ENCODE results near the gene ZNF688.
A peak's percentile ranks its signal among the peaks of the same experiment; 100 is the strongest.

Gene ZNF688

DNA sequence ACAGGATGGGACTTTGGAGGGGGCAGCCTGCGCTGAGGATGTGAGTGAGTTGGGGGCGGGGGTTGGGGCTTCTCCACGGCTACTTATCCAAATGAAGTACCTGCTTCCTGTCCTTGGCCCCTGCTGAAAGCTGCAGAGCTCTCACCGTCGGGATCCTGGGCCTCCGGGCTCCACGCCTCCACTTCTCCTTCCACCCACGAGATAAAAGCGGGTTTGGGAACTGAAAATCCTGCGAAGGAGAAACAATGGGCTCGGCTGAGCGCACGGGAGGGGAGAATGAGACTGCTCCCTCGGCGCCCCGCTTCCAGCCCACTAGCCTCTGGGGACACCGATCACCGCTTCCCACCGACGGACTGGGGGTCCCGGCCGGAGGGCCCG is 13.5 kb upstream of the ZNF688 start:
- peak; percentile 9 for DNase-seq (ENCODE audit: low read depth)
- peak overlapping the region; percentile 89 for H3K4me3 ChIP-seq (ENCODE audit: low read length)
- TF ChIP-seq, protein P1, sequence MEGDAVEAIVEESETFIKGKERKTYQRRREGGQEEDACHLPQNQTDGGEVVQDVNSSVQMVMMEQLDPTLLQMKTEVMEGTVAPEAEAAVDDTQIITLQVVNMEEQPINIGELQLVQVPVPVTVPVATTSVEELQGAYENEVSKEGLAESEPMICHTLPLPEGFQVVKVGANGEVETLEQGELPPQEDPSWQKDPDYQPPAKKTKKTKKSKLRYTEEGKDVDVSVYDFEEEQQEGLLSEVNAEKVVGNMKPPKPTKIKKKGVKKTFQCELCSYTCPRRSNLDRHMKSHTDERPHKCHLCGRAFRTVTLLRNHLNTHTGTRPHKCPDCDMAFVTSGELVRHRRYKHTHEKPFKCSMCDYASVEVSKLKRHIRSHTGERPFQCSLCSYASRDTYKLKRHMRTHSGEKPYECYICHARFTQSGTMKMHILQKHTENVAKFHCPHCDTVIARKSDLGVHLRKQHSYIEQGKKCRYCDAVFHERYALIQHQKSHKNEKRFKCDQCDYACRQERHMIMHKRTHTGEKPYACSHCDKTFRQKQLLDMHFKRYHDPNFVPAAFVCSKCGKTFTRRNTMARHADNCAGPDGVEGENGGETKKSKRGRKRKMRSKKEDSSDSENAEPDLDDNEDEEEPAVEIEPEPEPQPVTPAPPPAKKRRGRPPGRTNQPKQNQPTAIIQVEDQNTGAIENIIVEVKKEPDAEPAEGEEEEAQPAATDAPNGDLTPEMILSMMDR (conservative IDR thresholded peaks at IDR 0.05; ENCODE audit: low read length), result no peak

DNA sequence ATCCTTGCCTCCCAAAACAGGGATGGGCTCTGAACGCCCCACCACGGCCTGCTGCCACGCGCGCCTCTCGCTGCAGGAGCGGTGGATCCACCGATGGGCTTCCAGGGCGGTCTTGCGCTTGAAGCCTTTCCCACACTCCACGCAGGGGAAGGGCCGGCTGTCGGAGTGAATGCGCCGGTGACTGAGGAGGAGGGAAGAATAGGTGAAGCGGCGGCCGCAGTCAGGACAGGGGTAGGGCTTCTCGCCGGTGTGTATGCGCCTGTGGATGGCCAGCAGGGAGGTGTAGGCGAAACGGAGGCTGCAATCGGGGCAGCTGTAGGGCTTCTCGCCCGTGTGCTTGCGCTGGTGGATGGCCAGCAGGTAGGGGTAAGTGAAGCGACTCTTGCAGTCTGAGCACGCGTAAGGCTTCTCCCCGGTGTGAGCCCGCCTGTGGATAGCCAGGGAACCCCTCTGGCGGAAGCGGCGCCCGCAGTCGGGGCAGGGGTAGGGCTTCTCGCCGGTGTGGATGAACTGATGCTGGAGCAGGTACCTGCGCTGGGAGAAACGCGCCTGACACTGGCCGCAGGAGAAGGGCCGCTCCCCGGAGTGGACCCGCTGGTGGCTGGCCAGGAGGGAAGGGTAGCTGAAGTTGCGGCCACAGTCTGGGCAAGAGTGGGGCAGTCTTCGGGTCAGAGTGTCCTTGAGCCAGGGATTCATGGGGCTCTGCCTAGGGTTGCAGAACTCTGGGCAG is 11.3 kb upstream of the ZNF688 start:
- H3K4me3 ChIP-seq (ENCODE audit: low read length), result no peak overlapping the region
- no peak for DNase-seq (ENCODE audit: low read depth)
- TF ChIP-seq, protein P1 (conservative IDR thresholded peaks at IDR 0.05; ENCODE audit: low read length), result no peak

GRCh38 chr16:30581457-30581856 is 9.9 kb upstream of the ZNF688 start:
- DNase-seq (ENCODE audit: low read depth), result no peak
- H3K4me3 ChIP-seq (ENCODE audit: low read length), result no peak overlapping the region
- TF ChIP-seq, protein P1 (conservative IDR thresholded peaks at IDR 0.05; ENCODE audit: low read length), result no peak

DNA sequence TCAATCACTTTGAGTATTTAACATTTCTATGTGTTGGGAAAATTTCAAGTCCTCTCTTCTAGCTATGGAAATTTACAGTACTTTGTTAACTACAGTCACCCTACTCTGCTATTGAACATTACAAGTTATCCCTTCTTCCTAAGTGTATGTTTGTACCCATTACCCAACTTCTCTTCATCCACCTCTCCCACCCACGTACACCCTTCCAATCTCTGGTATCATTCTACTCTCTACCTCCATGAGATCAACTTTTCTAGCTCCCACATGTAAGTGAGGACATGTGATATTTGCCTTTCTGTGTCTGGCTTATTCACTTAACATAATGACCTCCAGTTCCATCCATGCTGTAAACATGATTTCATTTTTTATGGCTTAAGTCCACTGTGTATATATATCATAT is 3.2 kb upstream of the ZNF688 start:
- DNase-seq (ENCODE audit: low read depth), result no peak
- TF ChIP-seq, protein P1 (conservative IDR thresholded peaks at IDR 0.05; ENCODE audit: low read length), result no peak
- no peak overlapping the region for H3K4me3 ChIP-seq (ENCODE audit: low read length)

DNA sequence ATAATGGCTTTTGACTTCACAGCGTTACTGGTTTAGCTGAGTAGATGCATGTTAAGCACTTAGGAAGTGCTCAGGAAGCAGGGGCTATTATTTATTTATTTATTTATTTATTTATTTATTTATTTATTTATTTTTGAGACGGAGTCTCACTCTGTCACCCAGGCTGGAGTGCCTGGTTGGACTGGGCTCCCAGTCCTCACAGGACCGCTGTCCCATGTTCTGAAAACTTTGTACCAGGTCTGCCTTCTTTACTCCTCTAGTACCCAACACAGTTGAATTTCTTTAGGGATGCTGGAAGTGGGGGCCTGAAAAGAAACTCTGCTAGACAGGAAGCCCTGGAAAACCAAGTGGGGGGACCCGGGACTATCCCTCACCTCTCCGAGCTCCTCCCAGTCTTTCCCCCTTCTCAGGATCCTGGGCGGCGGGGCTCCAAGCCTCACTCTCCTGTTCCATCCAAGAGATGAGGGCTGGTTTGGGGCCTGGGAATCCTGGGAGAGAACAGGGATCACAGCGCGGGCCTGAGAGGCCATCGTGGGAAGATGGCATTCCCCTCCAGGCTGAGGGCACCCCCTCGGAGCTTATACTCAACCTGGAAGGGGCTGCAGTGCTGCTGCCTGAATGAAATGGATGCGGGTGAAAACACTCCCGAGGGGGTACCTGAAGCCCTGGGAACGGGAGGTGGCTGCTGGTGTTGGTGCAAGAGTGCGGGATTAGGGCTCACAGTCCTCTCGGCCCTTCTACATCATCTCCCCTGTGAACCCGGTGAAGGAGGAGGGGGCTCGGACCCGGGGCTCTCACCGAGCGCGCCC is 674 bp downstream of the ZNF688 start:
- TF ChIP-seq, protein P1 (conservative IDR thresholded peaks at IDR 0.05; ENCODE audit: low read length), result no peak
- peak overlapping the region; percentile 76 for H3K4me3 ChIP-seq (ENCODE audit: low read length)
- DNase-seq (ENCODE audit: low read depth), result peak; percentile 29

DNA sequence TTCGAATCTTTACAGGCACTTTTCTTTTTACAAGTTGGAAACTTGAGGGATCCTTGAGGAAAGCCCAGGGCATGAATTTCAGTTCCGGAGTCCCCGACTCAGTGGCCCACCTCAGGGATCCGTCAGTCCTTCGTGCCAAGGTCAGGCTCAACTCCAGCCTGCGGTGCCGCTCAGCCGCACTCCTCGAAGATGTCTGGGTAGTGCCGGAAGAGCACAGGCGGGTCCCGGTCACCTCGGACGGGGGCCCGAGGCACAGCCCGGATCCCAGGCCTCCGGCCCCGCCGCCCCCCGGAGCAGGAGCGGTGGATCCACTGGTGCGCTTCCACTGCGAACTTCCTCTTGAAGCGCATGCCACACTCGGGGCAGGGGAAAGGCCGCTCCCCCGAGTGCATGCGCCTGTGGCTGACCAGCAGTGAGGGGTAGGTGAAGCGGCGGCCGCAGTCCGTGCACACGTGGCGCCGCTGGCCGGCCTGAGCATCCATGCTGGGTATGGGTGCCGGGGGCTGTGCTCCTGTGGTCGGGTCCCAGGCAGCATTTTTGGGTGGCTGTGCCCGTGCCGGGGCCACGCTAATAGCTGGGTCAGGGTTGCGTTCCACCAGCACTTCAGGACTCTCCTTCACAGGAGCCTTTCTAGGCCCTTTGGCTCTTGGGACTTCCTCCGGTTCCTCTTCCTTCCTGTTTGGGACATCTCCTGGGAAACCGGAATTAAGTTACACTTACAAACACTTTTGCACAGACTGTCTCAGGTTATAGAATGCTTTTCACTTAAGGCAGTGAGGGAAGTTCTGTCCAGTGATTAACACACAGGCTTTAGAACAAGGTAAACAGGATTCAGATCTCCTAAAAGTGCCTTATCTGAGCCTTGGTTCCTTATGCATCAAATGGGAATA is 1.5 kb downstream of the ZNF688 start:
- TF ChIP-seq, protein P1 (conservative IDR thresholded peaks at IDR 0.05; ENCODE audit: low read length), result no peak
- no peak overlapping the region for H3K4me3 ChIP-seq (ENCODE audit: low read length)

More for the DNA sequence above, 1.5 kb downstream of the ZNF688 start:
- DNase-seq (ENCODE audit: low read depth), result no peak
